ENCODE results near the gene COL18A1. TPM values are rescaled to one million over a fixed set of nuclear protein-coding genes. Genes with fewer than 3 reads are reported as not detected.

The COL18A1 gene
- total RNA-seq, 1 donor from 2014 or later = 271 TPM

- no peak overlapping the region for H3K4me3 Mint-ChIP-seq (ENCODE audit: low read depth)
- TF ChIP-seq CTCF (IDR thresholded peaks at IDR 0.05; ENCODE audit: unreplicated experiment) = no peak
- DNase-seq (ENCODE audit: low spot score, unreplicated experiment) = no peak
- no peak overlapping the region for H3K27ac Mint-ChIP-seq
- H3K9me3 Mint-ChIP-seq (ENCODE audit: low read depth) = no peaks in the 10 kb centered on the region
- peaks cover 2% of the 10 kb centered on the region for H3K4me1 Mint-ChIP-seq (ENCODE audit: low read depth)
- H3K27me3 Mint-ChIP-seq = no peaks in the 10 kb centered on the region
- H3K36me3 Mint-ChIP-seq (ENCODE audit: insufficient read depth) = peaks cover 4% of the 10 kb centered on the region
Observed at GRCh38 chr21:45490049-45490731, 85.2 kb downstream of the COL18A1 start.

- DNase-seq (ENCODE audit: low spot score, unreplicated experiment) = no peak
- Mint-ChIP-seq H3K4me3 (ENCODE audit: low read depth) (no peak overlapping the region), H3K4me1 (ENCODE audit: low read depth) (peaks cover 2% of the 10 kb centered on the region), H3K27ac (no peak overlapping the region), H3K27me3 (no peaks in the 10 kb centered on the region), H3K9me3 (ENCODE audit: low read depth) (no peaks in the 10 kb centered on the region), H3K36me3 (ENCODE audit: insufficient read depth) (peaks cover 2% of the 10 kb centered on the region)
- no peak for TF ChIP-seq CTCF (IDR thresholded peaks at IDR 0.05; ENCODE audit: unreplicated experiment)
Observed at GRCh38 chr21:45491056-45491455, 86.1 kb downstream of the COL18A1 start.

- no peaks in the 10 kb centered on the region for H3K27me3 Mint-ChIP-seq
- TF ChIP-seq CTCF (IDR thresholded peaks at IDR 0.05; ENCODE audit: unreplicated experiment) = no peak
- H3K9me3 Mint-ChIP-seq (ENCODE audit: low read depth) = no peaks in the 10 kb centered on the region
- no peaks in the 10 kb centered on the region for H3K36me3 Mint-ChIP-seq (ENCODE audit: insufficient read depth)
- no peak overlapping the region for H3K4me3 Mint-ChIP-seq (ENCODE audit: low read depth)
- no peak overlapping the region for H3K27ac Mint-ChIP-seq
- no peak for DNase-seq (ENCODE audit: low spot score, unreplicated experiment)
- peaks cover 2% of the 10 kb centered on the region for H3K4me1 Mint-ChIP-seq (ENCODE audit: low read depth)
Observed at GRCh38 chr21:45491623-45492022, 86.7 kb downstream of the COL18A1 start.

- DNase-seq (ENCODE audit: low spot score, unreplicated experiment) = no peak
- H3K4me3 Mint-ChIP-seq (ENCODE audit: low read depth) = no peak overlapping the region
- H3K9me3 Mint-ChIP-seq (ENCODE audit: low read depth) = no peaks in the 10 kb centered on the region
- no peak overlapping the region for H3K27ac Mint-ChIP-seq
- peaks cover 3% of the 10 kb centered on the region for H3K36me3 Mint-ChIP-seq (ENCODE audit: insufficient read depth)
- H3K4me1 Mint-ChIP-seq (ENCODE audit: low read depth) = peaks cover 2% of the 10 kb centered on the region
- no peaks in the 10 kb centered on the region for H3K27me3 Mint-ChIP-seq
- TF ChIP-seq CTCF (IDR thresholded peaks at IDR 0.05; ENCODE audit: unreplicated experiment) = no peak
Observed at GRCh38 chr21:45492765-45493164, 87.8 kb downstream of the COL18A1 start.

GRCh38 chr21:45493401-45494001, 88.5 kb downstream of the COL18A1 start:
- no peak overlapping the region for H3K4me3 Mint-ChIP-seq (ENCODE audit: low read depth)

More at GRCh38 chr21:45493401-45494001, 88.5 kb downstream of the COL18A1 start:
- DNase-seq (ENCODE audit: low spot score, unreplicated experiment) = no peak
- Mint-ChIP-seq H3K9me3 (ENCODE audit: low read depth) (no peaks in the 10 kb centered on the region), H3K27me3 (no peaks in the 10 kb centered on the region), H3K4me1 (ENCODE audit: low read depth) (peaks cover 2% of the 10 kb centered on the region), H3K36me3 (ENCODE audit: insufficient read depth) (peaks cover 3% of the 10 kb centered on the region), H3K27ac (no peak overlapping the region)
- no peak for TF ChIP-seq CTCF (IDR thresholded peaks at IDR 0.05; ENCODE audit: unreplicated experiment)

Measured in progenitor cell of endocrine pancreas (in vitro differentiated cells).